Neural cell (in vitro differentiated cells): ENCODE data around the gene TBC1D16. TPM values are rescaled to one million over a fixed set of nuclear protein-coding genes. Genes with fewer than 3 reads are reported as not detected.

ENCODE experiments used
- H2AFZ ChIP-seq: fragments of 200-600, 300-800 bp; sonication (generic), shearing (Covaris generic); 2 replicates; pipeline ENCODE4 v1.6.0; 2014; ENCODE audit warnings: low read depth, mild to moderate bottlenecking, antibody characterized with exemption, low read length, moderate library complexity
- H3F3A ChIP-seq: fragments of 200-600 bp; shearing (Covaris generic); 2 replicates; pipeline ENCODE4 v1.6.1; 2016; ENCODE audit warnings: mild to moderate bottlenecking, moderate library complexity, mixed read lengths, antibody characterized with exemption, low read length; ENCODE audit not compliant: insufficient read depth, poor library complexity, severe bottlenecking
- H3K27ac ChIP-seq: fragments of 200-600, 300-800 bp; sonication (generic), shearing (Covaris generic); 2 replicates; pipeline ENCODE4 v1.5.1; 2014; ENCODE audit warnings: mild to moderate bottlenecking, low read length, moderate library complexity
- H3K27me3 ChIP-seq: fragments of 300-800, 200-600 bp; sonication (generic), shearing (Covaris generic); 2 replicates; pipeline ENCODE4 v1.6.0; 2014; ENCODE audit warnings: mild to moderate bottlenecking, low read depth, low read length, moderate library complexity; ENCODE audit not compliant: insufficient read depth
- H3K36me3 ChIP-seq: fragments of 300-800, 200-600 bp; sonication (generic), shearing (Covaris generic); 2 replicates; pipeline ENCODE4 v1.5.1; 2014; ENCODE audit warnings: mild to moderate bottlenecking, antibody characterized with exemption, low read length, moderate library complexity; ENCODE audit not compliant: insufficient read depth
- H3K4me2 ChIP-seq: fragments of 300-800, 200-600 bp; sonication (generic), shearing (Covaris generic); 2 replicates; pipeline ENCODE4 v1.6.0; 2014; ENCODE audit warnings: mild to moderate bottlenecking, low read length
- H3K4me3 ChIP-seq: fragments of 300-800, 200-600 bp; sonication (generic), shearing (Covaris generic); 2 replicates; pipeline ENCODE4 v1.5.1; 2014; ENCODE audit warnings: mild to moderate bottlenecking, low read length, moderate library complexity
- H3K79me2 ChIP-seq: fragments of 200-600 bp; shearing (Covaris generic); replicated peaks from 2 replicates; pipeline ENCODE4 v1.6.0; 2014; ENCODE audit warnings: mild to moderate bottlenecking, low read length, moderate library complexity; ENCODE audit not compliant: insufficient read depth
- H3K9ac ChIP-seq: fragments of 300-800, 200-600 bp; sonication (generic), shearing (Covaris generic); 2 replicates; pipeline ENCODE4 v1.6.1; 2016; ENCODE audit warnings: mild to moderate bottlenecking, low read length, mixed read lengths
- H3K9me2 ChIP-seq: fragments of 200-600 bp; shearing (Covaris generic); 2 replicates; pipeline ENCODE4 v1.6.1; 2016; ENCODE audit warnings: mild to moderate bottlenecking, low read length, mixed read lengths; ENCODE audit not compliant: insufficient read depth
- H3K9me3 ChIP-seq: fragments of 200-600, 300-800 bp; sonication (generic), shearing (Covaris generic); 2 replicates; pipeline ENCODE4 v1.6.1; 2016; ENCODE audit warnings: mild to moderate bottlenecking, mixed run types, low read length, moderate library complexity, mixed read lengths
- H4K20me1 ChIP-seq: fragments of 200-600 bp; shearing (Covaris generic); 2 replicates; pipeline ENCODE4 v1.6.1; 2016; ENCODE audit warnings: mild to moderate bottlenecking, mixed run types; ENCODE audit not compliant: insufficient read depth
- CTCF ChIP-seq: fragments of 450-650 bp; IDR thresholded peaks from 2 replicates; pipeline ENCODE4 v1.5.1; 2014; ENCODE audit warnings: antibody characterized with exemption, mild to moderate bottlenecking, moderate library complexity; ENCODE audit not compliant: poor library complexity, severe bottlenecking
- EP300 ChIP-seq: fragments of 450-650 bp; conservative IDR thresholded peaks from 2 replicates; pipeline ENCODE4 v1.6.1; 2014; ENCODE audit warnings: antibody characterized with exemption, mild to moderate bottlenecking, moderate library complexity; ENCODE audit not compliant: poor library complexity, severe bottlenecking
- RAD21 ChIP-seq: fragments of 450-650 bp; conservative IDR thresholded peaks from 2 replicates; pipeline ENCODE4 v1.6.1; 2014; ENCODE audit warnings: antibody characterized with exemption, mild to moderate bottlenecking, moderate library complexity
- REST ChIP-seq: IDR thresholded peaks from 2 replicates; pipeline ENCODE4 v1.6.1; 2012; ENCODE audit warnings: borderline replicate concordance
- SMC3 ChIP-seq: fragments of 450-650 bp; conservative IDR thresholded peaks from 2 replicates; pipeline ENCODE4 v1.6.1; 2014; ENCODE audit warnings: antibody characterized with exemption, mild to moderate bottlenecking, moderate library complexity; ENCODE audit not compliant: poor library complexity
- TAF1 ChIP-seq: IDR thresholded peaks from 2 replicates; pipeline ENCODE4 v1.6.1; 2012; ENCODE audit warnings: low read depth
- polyA plus RNA-seq: library from polyadenylated mRNA; depleted of rRNA; stranded (reverse); fragments of >200 nt; gene quantifications from 2 replicates; pipeline ENCODE4 v1.2.3, GENCODE V29; 2014

TBC1D16 gene
- polyA plus RNA-seq, 1 donor from 2014 or later = 19.8 TPM

- Histone ChIP-seq H3F3A (no peaks in the 10 kb centered on the region), H2AFZ (no peak overlapping the region), H3K4me2 (no peak overlapping the region), H3K36me3 (no peaks in the 10 kb centered on the region), H3K9ac (no peak overlapping the region), H3K9me3 (no peaks in the 10 kb centered on the region), H4K20me1 (no peaks in the 10 kb centered on the region), H3K4me3 (no peak overlapping the region), H3K9me2 (no peaks in the 10 kb centered on the region), H3K27me3 (no peaks in the 10 kb centered on the region), H3K79me2 (no peaks in the 10 kb centered on the region), H3K27ac (no peak overlapping the region)
- TF ChIP-seq EP300 (no peak), CTCF (peak; percentile 20)
Measured at GRCh38 chr17:79915850-79916430, 119.7 kb downstream of the TBC1D16 start.

GRCh38 chr17:79914813-79915740 lies 120.6 kb downstream of the TBC1D16 start:
- H3K36me3 ChIP-seq = no peaks in the 10 kb centered on the region
- no peaks in the 10 kb centered on the region for H3K79me2 ChIP-seq
- H3K27ac ChIP-seq = no peak overlapping the region
- no peak overlapping the region for H3K4me3 ChIP-seq
- TF ChIP-seq RAD21 = no peak
- no peak for TF ChIP-seq TAF1
- no peaks in the 10 kb centered on the region for H3K27me3 ChIP-seq
- no peak overlapping the region for H3K4me2 ChIP-seq
- no peaks in the 10 kb centered on the region for H4K20me1 ChIP-seq
- no peak overlapping the region for H3K9ac ChIP-seq
- no peaks in the 10 kb centered on the region for H3K9me2 ChIP-seq
- no peaks in the 10 kb centered on the region for H3F3A ChIP-seq
- no peak overlapping the region for H2AFZ ChIP-seq
- no peaks in the 10 kb centered on the region for H3K9me3 ChIP-seq

- H4K20me1 ChIP-seq = no peaks in the 10 kb centered on the region
- no peaks in the 10 kb centered on the region for H3K9me3 ChIP-seq
- TF ChIP-seq REST (no peak), RAD21 (no peak), EP300 (no peak), SMC3 (no peak), CTCF (no peak)
- H3K27me3 ChIP-seq = no peaks in the 10 kb centered on the region
- no peaks in the 10 kb centered on the region for H3K36me3 ChIP-seq
- no peak overlapping the region for H3K4me3 ChIP-seq
- H3K9me2 ChIP-seq = no peaks in the 10 kb centered on the region
- no peak overlapping the region for H3K27ac ChIP-seq
- H3K79me2 ChIP-seq = no peaks in the 10 kb centered on the region
- H2AFZ ChIP-seq = no peak overlapping the region
- H3K9ac ChIP-seq = no peak overlapping the region
- no peak overlapping the region for H3K4me2 ChIP-seq
- no peaks in the 10 kb centered on the region for H3F3A ChIP-seq
Measured at GRCh38 chr17:79913896-79914812, 121.5 kb downstream of the TBC1D16 start.
